ENCODE measurements around the gene ERAP2. TPM values are rescaled to one million over a fixed set of nuclear protein-coding genes. Genes with fewer than 3 reads are reported as not detected.

ERAP2 gene
- total and polyA plus RNA-seq, 4 donors: 2.9 to 5.7 (median 4.1) TPM

DNA sequence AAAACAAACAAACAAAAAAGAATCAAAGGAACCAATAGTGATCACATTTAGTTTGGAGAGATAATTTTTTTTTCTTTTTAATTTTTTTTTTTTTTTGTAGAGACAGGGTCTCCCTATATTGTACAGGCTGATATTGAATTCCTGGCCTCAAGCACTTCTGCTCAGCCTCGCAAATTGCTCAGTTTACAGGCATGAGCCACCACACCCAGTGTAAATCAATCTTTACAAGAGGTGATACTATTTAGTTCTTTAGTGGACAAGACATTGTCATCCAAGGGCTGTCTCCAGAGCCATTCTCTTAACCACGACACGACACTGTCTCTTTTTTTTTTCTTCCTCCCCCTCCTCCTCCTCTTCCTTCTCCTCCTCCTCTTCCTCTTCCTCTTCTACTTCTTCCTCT is 29.6 kb downstream of the ERAP2 start:
- WGBS (ENCODE audit: insufficient coverage): 86% methylated on average over 2 of the region's 3 CpGs
- DNase-seq (ENCODE audit: low read depth in 4 of 6, low spot score in 6 of 6): no peak

DNA sequence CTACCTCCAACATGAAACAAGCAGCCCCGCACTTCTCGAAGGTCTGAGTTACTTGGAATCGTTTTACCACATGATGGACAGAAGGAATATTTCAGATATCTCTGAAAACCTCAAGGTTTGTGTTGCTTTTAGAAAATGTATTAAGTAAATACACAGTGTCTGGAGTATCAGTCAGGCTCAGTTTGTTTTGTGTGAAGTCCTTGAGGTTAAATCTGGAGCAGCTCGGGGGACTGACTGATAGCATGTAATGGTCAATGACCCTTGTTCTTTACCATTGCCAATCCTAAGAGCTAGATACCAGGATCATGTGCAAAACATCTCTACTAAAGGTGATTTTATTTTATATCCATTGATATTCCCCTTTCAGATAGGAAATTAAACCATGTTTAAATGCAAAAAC is 32.7 kb downstream of the ERAP2 start:
- no peak for DNase-seq (ENCODE audit: low read depth in 4 of 6, low spot score in 6 of 6)
- Histone ChIP-seq H3K27ac (ENCODE audit: low read depth, low read length) (no peak overlapping the region), H3K36me3 (ENCODE audit: control insufficient read depth, insufficient read depth, low read length) (no peaks in the 10 kb centered on the region), H3K9me3 (ENCODE audit: control insufficient read depth, insufficient read depth, low read length) (no peaks in the 10 kb centered on the region), H3K4me1 (ENCODE audit: control insufficient read depth, insufficient read depth, low read length) (no peaks in the 10 kb centered on the region), H3K27me3 (ENCODE audit: control insufficient read depth, insufficient read depth, low read length) (no peaks in the 10 kb centered on the region), H3K4me3 (ENCODE audit: low read depth, low read length) (no peak overlapping the region)
- 60% methylated on average over 1 of the region's 4 CpGs for WGBS (ENCODE audit: insufficient coverage)

More for the DNA sequence above, 29.6 kb downstream of the ERAP2 start:
- Histone ChIP-seq H3K9me3 (ENCODE audit: control insufficient read depth, insufficient read depth, low read length) (no peaks in the 10 kb centered on the region), H3K4me1 (ENCODE audit: control insufficient read depth, insufficient read depth, low read length) (no peaks in the 10 kb centered on the region), H3K4me3 (ENCODE audit: low read depth, low read length) (no peak overlapping the region), H3K36me3 (ENCODE audit: control insufficient read depth, insufficient read depth, low read length) (no peaks in the 10 kb centered on the region), H3K27me3 (ENCODE audit: control insufficient read depth, insufficient read depth, low read length) (no peaks in the 10 kb centered on the region), H3K27ac (ENCODE audit: low read depth, low read length) (no peak overlapping the region)

DNA sequence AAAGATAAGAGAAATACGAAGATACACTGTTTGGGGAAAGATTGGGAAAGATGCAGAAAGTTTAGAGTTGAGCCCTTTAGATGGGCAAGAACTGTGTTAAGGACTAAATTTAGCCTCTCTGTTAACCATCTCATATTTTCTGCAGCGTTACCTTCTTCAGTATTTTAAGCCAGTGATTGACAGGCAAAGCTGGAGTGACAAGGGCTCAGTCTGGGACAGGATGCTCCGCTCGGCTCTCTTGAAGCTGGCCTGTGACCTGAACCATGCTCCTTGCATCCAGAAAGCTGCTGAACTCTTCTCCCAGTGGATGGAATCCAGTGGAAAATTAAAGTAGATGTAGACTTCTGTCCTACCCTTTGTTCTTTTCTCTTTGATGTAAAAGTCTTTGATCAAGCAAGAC is 33.1 kb downstream of the ERAP2 start:
- Histone ChIP-seq H3K9me3 (ENCODE audit: control insufficient read depth, insufficient read depth, low read length) (no peaks in the 10 kb centered on the region), H3K36me3 (ENCODE audit: control insufficient read depth, insufficient read depth, low read length) (no peaks in the 10 kb centered on the region), H3K4me1 (ENCODE audit: control insufficient read depth, insufficient read depth, low read length) (no peaks in the 10 kb centered on the region), H3K27ac (ENCODE audit: low read depth, low read length) (no peak overlapping the region), H3K27me3 (ENCODE audit: control insufficient read depth, insufficient read depth, low read length) (no peaks in the 10 kb centered on the region), H3K4me3 (ENCODE audit: low read depth, low read length) (no peak overlapping the region)
- WGBS (ENCODE audit: insufficient coverage): 88% methylated on average over 2 of the region's 4 CpGs
- no peak for DNase-seq (ENCODE audit: low read depth in 4 of 6, low spot score in 6 of 6)

DNA sequence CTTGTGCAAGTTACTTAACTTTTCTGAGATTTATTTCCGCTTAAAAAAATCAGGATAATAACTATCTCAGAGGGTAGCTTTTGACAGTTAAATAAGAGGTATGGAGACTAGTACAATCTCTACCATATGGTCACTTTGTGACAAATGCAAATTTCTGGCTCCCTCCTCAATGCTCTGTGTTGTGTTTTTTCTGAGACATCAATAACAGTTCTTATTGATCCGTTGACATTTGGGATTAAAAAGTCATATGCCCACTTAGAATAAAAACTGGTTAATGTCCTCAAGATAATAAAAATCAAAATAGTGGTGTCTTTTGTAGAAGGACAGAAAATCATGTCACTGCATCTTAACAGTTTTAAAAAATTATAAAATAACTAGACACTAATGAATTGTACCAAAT is 34.8 kb downstream of the ERAP2 start:
- no peaks in the 10 kb centered on the region for H3K9me3 ChIP-seq (ENCODE audit: control insufficient read depth, insufficient read depth, low read length)
- WGBS (ENCODE audit: insufficient coverage): no CpG with 5 or more reads among the region's 2 CpGs
- H3K27me3 ChIP-seq (ENCODE audit: control insufficient read depth, insufficient read depth, low read length): no peaks in the 10 kb centered on the region
- H3K4me3 ChIP-seq (ENCODE audit: low read depth, low read length): no peak overlapping the region
- no peaks in the 10 kb centered on the region for H3K4me1 ChIP-seq (ENCODE audit: control insufficient read depth, insufficient read depth, low read length)
- H3K36me3 ChIP-seq (ENCODE audit: control insufficient read depth, insufficient read depth, low read length): no peaks in the 10 kb centered on the region
- no peak overlapping the region for H3K27ac ChIP-seq (ENCODE audit: low read depth, low read length)
- DNase-seq (ENCODE audit: low read depth in 4 of 6, low spot score in 6 of 6): no peak

DNA sequence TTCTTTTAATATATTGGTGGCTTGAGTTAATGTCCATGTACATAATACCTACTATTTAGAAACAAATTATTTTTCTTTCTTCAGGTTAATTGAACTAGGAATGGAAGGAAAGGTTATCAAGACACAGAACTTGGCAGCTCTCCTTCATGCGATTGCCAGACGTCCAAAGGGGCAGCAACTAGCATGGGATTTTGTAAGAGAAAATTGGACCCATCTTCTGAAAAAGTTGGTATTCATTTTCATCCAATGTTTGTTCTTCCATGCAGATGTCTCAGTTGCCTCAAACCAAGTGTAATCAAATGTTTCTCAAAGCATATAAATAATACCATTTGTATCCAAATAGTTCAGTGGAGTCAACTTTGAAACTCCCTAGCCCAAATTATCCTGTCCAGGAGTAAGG is 36.9 kb downstream of the ERAP2 start:
- H3K4me3 ChIP-seq (ENCODE audit: low read depth, low read length): no peak overlapping the region

DNA sequence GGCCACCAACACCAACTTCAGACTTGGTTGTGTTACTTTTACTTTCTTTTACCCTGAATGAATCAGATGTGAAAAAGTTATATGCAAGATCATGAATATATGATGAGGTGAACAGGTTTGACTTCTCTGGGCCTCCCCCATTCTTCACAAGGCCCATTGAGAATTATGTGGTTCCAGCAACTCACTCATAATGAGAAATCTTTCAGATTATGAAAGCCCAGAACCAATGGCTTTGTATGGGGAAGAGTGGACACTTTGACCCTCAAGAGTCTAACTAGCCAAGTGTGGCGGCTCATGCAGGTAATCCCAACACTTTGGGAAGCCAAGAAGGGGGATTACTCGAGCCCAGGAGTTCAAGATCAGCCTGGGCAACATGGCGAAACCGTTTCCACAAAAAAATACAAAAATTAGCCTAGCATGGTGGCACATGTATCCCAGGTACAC is 43.5 kb downstream of the ERAP2 start:
- WGBS (ENCODE audit: insufficient coverage): 97% methylated on average over 4 of the region's 4 CpGs
- Histone ChIP-seq H3K27ac (ENCODE audit: low read depth, low read length) (no peak overlapping the region), H3K4me1 (ENCODE audit: control insufficient read depth, insufficient read depth, low read length) (no peaks in the 10 kb centered on the region), H3K27me3 (ENCODE audit: control insufficient read depth, insufficient read depth, low read length) (no peaks in the 10 kb centered on the region), H3K4me3 (ENCODE audit: low read depth, low read length) (no peak overlapping the region), H3K9me3 (ENCODE audit: control insufficient read depth, insufficient read depth, low read length) (no peaks in the 10 kb centered on the region), H3K36me3 (ENCODE audit: control insufficient read depth, insufficient read depth, low read length) (no peaks in the 10 kb centered on the region)
- DNase-seq (ENCODE audit: low read depth in 4 of 6, low spot score in 6 of 6): no peak

More for the DNA sequence above, 36.9 kb downstream of the ERAP2 start:
- 71% methylated on average over 2 of the region's 2 CpGs for WGBS (ENCODE audit: insufficient coverage)
- no peak overlapping the region for H3K27ac ChIP-seq (ENCODE audit: low read depth, low read length)
- no peaks in the 10 kb centered on the region for H3K27me3 ChIP-seq (ENCODE audit: control insufficient read depth, insufficient read depth, low read length)
- H3K4me1 ChIP-seq (ENCODE audit: control insufficient read depth, insufficient read depth, low read length): no peaks in the 10 kb centered on the region
- H3K36me3 ChIP-seq (ENCODE audit: control insufficient read depth, insufficient read depth, low read length): no peaks in the 10 kb centered on the region
- no peak for DNase-seq (ENCODE audit: low read depth in 4 of 6, low spot score in 6 of 6)
- no peaks in the 10 kb centered on the region for H3K9me3 ChIP-seq (ENCODE audit: control insufficient read depth, insufficient read depth, low read length)

DNA sequence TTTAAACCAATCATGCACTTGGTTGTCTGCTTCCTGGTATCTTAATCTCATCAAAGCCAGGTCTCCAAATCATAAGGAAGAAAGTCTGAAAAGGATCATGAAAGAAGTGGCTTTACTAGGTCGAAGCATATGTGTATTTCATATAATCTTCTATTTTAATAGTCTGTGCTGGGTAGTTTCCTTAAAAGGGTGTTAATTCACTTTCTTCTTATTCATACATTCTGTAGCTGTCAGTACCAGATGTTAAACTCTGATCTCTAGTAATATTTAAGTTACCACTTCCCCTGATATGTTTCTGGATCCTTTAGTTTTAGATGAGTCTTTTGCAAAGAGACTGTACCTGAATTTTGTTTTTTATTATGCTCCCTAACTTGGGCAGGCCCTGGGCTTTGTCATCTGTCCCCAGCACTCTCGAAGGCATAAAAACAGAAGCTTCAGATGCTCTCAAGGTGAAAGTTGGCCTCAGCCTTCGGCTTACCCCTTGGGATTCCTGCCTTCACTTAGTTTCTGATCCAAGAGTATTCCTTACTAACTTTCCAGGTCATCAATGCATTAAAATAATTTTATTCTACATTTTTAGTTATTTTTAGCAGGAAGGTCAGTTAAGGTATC is 44.5 kb downstream of the ERAP2 start:
- 55% methylated on average over 1 of the region's 3 CpGs for WGBS (ENCODE audit: insufficient coverage)
- Histone ChIP-seq H3K4me3 (ENCODE audit: low read depth, low read length) (no peak overlapping the region), H3K9me3 (ENCODE audit: control insufficient read depth, insufficient read depth, low read length) (no peaks in the 10 kb centered on the region)

DNA sequence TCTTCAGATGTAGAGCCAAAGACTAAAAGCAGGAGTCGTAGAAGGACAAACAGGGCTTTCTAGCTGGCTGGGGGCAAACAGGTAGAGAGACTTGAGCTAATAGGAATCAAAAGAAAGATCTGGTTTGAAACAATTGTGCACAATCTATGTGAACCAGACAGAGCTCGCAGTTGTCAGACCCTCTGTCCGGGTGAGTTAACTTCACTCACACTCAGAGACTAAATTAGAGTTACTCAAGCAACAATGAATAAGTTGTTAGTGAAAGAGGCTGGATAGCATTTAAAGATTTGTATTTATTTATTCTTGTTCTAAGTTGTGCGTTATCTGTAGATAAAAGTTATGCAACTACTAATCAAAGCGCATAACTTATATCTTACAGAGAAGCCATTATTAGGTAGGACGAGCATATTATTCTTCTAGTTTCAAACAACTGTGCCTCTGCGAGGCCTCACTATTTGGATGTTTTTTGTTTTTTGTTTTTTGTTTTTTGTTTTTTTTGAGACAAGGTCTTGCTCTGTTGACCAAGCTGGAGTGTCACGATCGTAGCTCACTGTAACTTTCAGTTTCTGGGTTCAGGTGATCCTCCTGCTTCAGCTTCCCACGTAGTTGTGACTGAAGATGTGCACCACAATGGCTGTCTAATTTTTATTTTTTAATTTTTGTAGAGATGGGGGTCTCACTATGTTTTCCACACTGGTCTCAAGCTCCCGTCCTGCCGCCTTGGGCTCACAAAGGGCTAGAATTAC is 46.4 kb downstream of the ERAP2 start:
- no peaks in the 10 kb centered on the region for H3K36me3 ChIP-seq (ENCODE audit: control insufficient read depth, insufficient read depth, low read length)
- H3K27ac ChIP-seq (ENCODE audit: low read depth, low read length): no peak overlapping the region
- no peaks in the 10 kb centered on the region for H3K4me1 ChIP-seq (ENCODE audit: control insufficient read depth, insufficient read depth, low read length)
- no peak overlapping the region for H3K4me3 ChIP-seq (ENCODE audit: low read depth, low read length)
- no peaks in the 10 kb centered on the region for H3K27me3 ChIP-seq (ENCODE audit: control insufficient read depth, insufficient read depth, low read length)
- WGBS (ENCODE audit: insufficient coverage): 94% methylated on average over 6 of the region's 12 CpGs
- no peaks in the 10 kb centered on the region for H3K9me3 ChIP-seq (ENCODE audit: control insufficient read depth, insufficient read depth, low read length)
- DNase-seq (ENCODE audit: low read depth in 4 of 6, low spot score in 6 of 6): no peak

More for the DNA sequence above, 44.5 kb downstream of the ERAP2 start:
- H3K27ac ChIP-seq (ENCODE audit: low read depth, low read length): no peak overlapping the region
- DNase-seq (ENCODE audit: low read depth in 4 of 6, low spot score in 6 of 6): no peak
- no peaks in the 10 kb centered on the region for H3K36me3 ChIP-seq (ENCODE audit: control insufficient read depth, insufficient read depth, low read length)
- H3K4me1 ChIP-seq (ENCODE audit: control insufficient read depth, insufficient read depth, low read length): no peaks in the 10 kb centered on the region
- no peaks in the 10 kb centered on the region for H3K27me3 ChIP-seq (ENCODE audit: control insufficient read depth, insufficient read depth, low read length)

DNA sequence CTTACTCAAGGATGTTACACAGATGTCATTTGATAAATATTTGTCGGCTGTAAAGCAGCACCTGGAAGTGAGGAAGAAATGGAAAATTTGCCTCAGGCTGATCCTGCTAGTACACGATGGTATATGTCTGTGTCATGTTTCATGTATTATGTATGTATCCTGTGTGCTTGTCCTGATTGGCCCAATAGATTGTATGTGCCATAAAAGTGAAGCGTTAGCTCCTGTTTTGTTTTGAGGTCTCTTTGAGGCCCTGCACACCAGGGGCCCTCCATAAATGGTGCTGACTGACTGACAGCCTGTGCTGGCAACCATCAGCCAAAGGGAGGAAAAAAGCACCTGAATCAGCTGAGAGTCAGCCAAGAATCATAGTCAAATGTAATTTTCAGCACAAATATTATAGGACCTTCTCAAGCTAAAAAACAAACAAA is 47.7 kb downstream of the ERAP2 start:
- Histone ChIP-seq H3K27me3 (ENCODE audit: control insufficient read depth, insufficient read depth, low read length) (no peaks in the 10 kb centered on the region), H3K4me3 (ENCODE audit: low read depth, low read length) (no peak overlapping the region), H3K4me1 (ENCODE audit: control insufficient read depth, insufficient read depth, low read length) (no peaks in the 10 kb centered on the region), H3K27ac (ENCODE audit: low read depth, low read length) (no peak overlapping the region), H3K9me3 (ENCODE audit: control insufficient read depth, insufficient read depth, low read length) (no peaks in the 10 kb centered on the region), H3K36me3 (ENCODE audit: control insufficient read depth, insufficient read depth, low read length) (no peaks in the 10 kb centered on the region)
- 46% methylated on average over 3 of the region's 3 CpGs for WGBS (ENCODE audit: insufficient coverage)
- DNase-seq (ENCODE audit: low read depth in 4 of 6, low spot score in 6 of 6): peak in 1 of 6 donors; percentile 24

DNA sequence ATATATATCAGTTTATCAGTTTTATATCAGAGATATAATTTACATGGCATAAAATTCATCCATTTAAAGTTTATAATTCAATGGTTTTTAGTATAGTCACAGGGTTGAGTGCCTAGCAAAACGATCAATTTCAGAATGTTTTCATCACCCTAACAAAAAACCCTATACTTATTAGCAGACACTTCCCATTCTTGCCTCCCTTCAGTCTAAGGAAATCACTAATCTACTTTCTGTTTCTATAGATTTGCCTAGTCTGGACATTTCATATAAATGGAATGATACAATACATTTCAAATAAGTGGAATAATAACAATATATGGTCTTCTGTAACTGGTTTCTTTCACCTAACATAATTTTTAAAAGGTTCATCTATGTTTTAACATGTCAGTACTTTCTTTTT is 50.0 kb downstream of the ERAP2 start:
- Histone ChIP-seq H3K4me3 (ENCODE audit: low read depth, low read length) (no peak overlapping the region), H3K27me3 (ENCODE audit: control insufficient read depth, insufficient read depth, low read length) (no peaks in the 10 kb centered on the region), H3K4me1 (ENCODE audit: control insufficient read depth, insufficient read depth, low read length) (no peaks in the 10 kb centered on the region), H3K36me3 (ENCODE audit: control insufficient read depth, insufficient read depth, low read length) (no peaks in the 10 kb centered on the region), H3K9me3 (ENCODE audit: control insufficient read depth, insufficient read depth, low read length) (no peaks in the 10 kb centered on the region), H3K27ac (ENCODE audit: low read depth, low read length) (no peak overlapping the region)
- DNase-seq (ENCODE audit: low read depth in 4 of 6, low spot score in 6 of 6): no peak
- no CpG with 5 or more reads among the region's 1 CpG for WGBS (ENCODE audit: insufficient coverage)
